ENCODE measurements around the gene GSN. TPM values are rescaled to one million over a fixed set of nuclear protein-coding genes. Genes with fewer than 3 reads are reported as not detected.

GSN gene
- total RNA-seq, 1 experiment from 2014 or later = 278 TPM

DNA sequence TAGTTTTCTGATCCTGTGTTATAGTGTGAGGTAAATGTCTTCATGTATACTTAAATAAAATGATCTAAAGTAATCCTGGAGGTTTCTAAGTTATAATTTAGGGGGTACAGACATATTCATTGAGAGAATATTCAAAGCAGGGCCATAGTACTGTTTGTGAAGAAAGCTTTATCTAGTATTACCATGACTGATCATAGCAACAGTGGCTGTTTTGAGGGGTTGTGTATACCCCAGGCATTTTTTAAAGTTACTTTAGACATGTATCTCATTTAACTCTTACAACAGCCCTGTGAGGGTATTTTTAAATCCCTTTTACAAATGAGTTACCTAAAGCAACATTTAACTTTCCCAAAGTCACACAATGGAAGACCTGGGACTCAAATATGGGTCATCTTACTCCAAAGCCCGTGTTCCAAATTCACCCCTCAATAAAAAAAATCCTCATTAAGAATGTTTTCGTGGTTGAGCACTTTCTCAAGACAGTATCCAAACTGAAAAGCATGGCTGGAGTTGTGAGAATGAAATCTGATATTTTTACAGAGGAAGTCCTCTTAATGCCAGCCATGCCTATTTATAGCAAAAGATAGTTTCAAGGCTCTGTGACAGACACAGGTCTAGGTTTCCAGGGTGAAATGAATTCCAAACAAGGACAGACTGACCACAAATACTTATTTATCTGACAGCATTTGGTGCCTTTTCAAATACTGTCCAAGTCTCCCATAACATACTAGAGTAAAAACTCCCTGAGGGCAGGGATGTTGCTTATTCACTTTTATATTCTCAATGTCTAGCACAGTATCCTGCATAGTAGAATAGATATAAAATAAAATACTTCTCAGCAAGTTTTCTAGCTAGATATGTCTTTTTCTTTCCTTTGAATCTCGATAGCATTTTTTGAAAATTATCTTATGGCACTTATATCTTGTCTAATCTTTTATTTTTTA, 91.7 kb downstream of the GSN start:
- intact Hi-C loops (cut with micrococcal nuclease; ENCODE audit: unreplicated experiment) = no loop called here
- no peak for ATAC-seq
- no TSS peak for BruUV-seq (replicated peaks)
- Histone ChIP-seq H3K4me3 (ENCODE audit: low read depth in 2 of 2, low read length in 2 of 2) (no peak overlapping the region), H3K36me3 (ENCODE audit: control insufficient read depth, insufficient read depth, low read length) (0 out of 2 replicates have a peak, but pooled peaks cover 2% of the 10 kb centered on the region), H3K9me3 (ENCODE audit: control insufficient read depth, insufficient read depth, low read depth, low read length) (no peaks in the 10 kb centered on the region), H3K4me1 (ENCODE audit: control insufficient read depth, insufficient read depth, low read length) (peaks cover 18% of the 10 kb centered on the region), H3K27ac (ENCODE audit: low read length) (peak overlapping the region; percentile 51; the same call in 1 of the 2 replicates), H3K27me3 (ENCODE audit: control insufficient read depth, insufficient read depth, low read length) (no peaks in the 10 kb centered on the region)
- POLR2A ChIA-PET = no interaction called here
- TF ChIP-seq, protein P1, sequence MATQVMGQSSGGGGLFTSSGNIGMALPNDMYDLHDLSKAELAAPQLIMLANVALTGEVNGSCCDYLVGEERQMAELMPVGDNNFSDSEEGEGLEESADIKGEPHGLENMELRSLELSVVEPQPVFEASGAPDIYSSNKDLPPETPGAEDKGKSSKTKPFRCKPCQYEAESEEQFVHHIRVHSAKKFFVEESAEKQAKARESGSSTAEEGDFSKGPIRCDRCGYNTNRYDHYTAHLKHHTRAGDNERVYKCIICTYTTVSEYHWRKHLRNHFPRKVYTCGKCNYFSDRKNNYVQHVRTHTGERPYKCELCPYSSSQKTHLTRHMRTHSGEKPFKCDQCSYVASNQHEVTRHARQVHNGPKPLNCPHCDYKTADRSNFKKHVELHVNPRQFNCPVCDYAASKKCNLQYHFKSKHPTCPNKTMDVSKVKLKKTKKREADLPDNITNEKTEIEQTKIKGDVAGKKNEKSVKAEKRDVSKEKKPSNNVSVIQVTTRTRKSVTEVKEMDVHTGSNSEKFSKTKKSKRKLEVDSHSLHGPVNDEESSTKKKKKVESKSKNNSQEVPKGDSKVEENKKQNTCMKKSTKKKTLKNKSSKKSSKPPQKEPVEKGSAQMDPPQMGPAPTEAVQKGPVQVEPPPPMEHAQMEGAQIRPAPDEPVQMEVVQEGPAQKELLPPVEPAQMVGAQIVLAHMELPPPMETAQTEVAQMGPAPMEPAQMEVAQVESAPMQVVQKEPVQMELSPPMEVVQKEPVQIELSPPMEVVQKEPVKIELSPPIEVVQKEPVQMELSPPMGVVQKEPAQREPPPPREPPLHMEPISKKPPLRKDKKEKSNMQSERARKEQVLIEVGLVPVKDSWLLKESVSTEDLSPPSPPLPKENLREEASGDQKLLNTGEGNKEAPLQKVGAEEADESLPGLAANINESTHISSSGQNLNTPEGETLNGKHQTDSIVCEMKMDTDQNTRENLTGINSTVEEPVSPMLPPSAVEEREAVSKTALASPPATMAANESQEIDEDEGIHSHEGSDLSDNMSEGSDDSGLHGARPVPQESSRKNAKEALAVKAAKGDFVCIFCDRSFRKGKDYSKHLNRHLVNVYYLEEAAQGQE (IDR thresholded peaks at IDR 0.05; ENCODE audit: insufficient read depth in 1 of 2, low read depth in 2 of 2, low read length in 1 of 2) = no peak
- no peak for TF ChIP-seq POLR2AphosphoS5 (IDR thresholded peaks at IDR 0.05; ENCODE audit: low read depth, low read length)
- TF ChIP-seq, protein P2, sequence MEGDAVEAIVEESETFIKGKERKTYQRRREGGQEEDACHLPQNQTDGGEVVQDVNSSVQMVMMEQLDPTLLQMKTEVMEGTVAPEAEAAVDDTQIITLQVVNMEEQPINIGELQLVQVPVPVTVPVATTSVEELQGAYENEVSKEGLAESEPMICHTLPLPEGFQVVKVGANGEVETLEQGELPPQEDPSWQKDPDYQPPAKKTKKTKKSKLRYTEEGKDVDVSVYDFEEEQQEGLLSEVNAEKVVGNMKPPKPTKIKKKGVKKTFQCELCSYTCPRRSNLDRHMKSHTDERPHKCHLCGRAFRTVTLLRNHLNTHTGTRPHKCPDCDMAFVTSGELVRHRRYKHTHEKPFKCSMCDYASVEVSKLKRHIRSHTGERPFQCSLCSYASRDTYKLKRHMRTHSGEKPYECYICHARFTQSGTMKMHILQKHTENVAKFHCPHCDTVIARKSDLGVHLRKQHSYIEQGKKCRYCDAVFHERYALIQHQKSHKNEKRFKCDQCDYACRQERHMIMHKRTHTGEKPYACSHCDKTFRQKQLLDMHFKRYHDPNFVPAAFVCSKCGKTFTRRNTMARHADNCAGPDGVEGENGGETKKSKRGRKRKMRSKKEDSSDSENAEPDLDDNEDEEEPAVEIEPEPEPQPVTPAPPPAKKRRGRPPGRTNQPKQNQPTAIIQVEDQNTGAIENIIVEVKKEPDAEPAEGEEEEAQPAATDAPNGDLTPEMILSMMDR (IDR thresholded peaks at IDR 0.05) = no peak
- no peak for TF ChIP-seq TCF7L2 (IDR thresholded peaks at IDR 0.05; ENCODE audit: low read depth, low read length)
- TF ChIP-seq SIN3A (IDR thresholded peaks at IDR 0.05; ENCODE audit: borderline replicate concordance, insufficient read depth, low read depth, low read length) = no peak
- CTCF ChIA-PET = no interaction called here
- DNase-seq (ENCODE audit: low read depth, low spot score) = no peak
- in situ Hi-C loops (cut with HindIII; ENCODE audit: low pct_unique_long_range_greater_than_20kb, low sequenced_read_pairs) = no loop called here

DNA sequence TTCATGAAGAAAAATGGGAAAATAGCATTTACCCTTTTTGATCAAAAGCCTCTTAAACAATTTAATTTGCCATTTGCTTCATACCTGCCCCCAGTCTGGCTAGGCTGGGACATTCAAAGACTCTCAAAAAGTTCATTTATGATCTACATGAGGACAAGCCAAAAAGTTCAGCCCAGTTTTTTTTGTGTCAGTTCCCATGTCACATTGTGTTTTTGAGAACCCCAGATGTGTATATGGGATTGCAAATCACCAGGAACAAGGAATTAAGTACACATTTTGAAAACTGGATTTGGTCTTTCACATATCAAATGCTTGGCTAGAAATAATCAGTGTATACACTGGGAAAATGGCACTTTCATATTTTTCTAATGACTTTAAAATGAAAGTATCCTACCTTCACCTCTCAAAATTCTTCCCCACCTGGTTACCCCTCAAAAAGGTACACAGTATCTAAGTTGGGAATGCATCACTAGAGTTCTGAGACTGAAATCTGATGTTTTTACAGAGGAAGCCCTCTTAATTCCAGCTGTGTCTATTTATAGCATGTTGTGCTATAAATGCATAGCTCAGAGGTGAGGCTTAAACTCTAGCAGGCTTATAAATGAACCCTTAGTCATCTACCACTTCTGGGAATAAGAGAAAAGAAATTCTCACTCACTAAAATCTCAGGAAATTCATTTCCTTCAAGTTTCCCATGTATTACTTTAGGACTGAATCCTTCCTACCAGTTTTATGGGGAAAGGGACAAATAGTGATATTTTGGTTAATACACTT, 92.8 kb downstream of the GSN start:
- Histone ChIP-seq H3K27ac (ENCODE audit: low read length) (peak overlapping the region; percentile 23; the same call in 1 of the 2 replicates), H3K36me3 (ENCODE audit: control insufficient read depth, insufficient read depth, low read length) (no peaks in the 10 kb centered on the region), H3K27me3 (ENCODE audit: control insufficient read depth, insufficient read depth, low read length) (no peaks in the 10 kb centered on the region), H3K4me1 (ENCODE audit: control insufficient read depth, insufficient read depth, low read length) (peaks cover 20% of the 10 kb centered on the region), H3K4me3 (ENCODE audit: low read depth in 2 of 2, low read length in 2 of 2) (no peak overlapping the region), H3K9me3 (ENCODE audit: control insufficient read depth, insufficient read depth, low read depth, low read length) (no peaks in the 10 kb centered on the region)
- no TSS peak for BruUV-seq (replicated peaks)
- ChIA-PET CTCF (no interaction called here), POLR2A (interaction anchor here (0.7 kb wide), 1 partner anchor 17 kb away, joined by 13 read pairs; no protein-coding TSS in a partner anchor)
- DNase-seq (ENCODE audit: low read depth, low spot score) (no peak), ATAC-seq (no peak)
- intact Hi-C loops (cut with micrococcal nuclease; ENCODE audit: unreplicated experiment) (no loop called here), in situ Hi-C loops (cut with HindIII; ENCODE audit: low pct_unique_long_range_greater_than_20kb, low sequenced_read_pairs) (no loop called here)
- TF ChIP-seq, protein P2 (IDR thresholded peaks at IDR 0.05) = no peak
- TF ChIP-seq SIN3A (IDR thresholded peaks at IDR 0.05; ENCODE audit: borderline replicate concordance, insufficient read depth, low read depth, low read length) (no peak), TCF7L2 (IDR thresholded peaks at IDR 0.05; ENCODE audit: low read depth, low read length) (no peak), POLR2AphosphoS5 (IDR thresholded peaks at IDR 0.05; ENCODE audit: low read depth, low read length) (no peak)
- TF ChIP-seq, protein P1 (IDR thresholded peaks at IDR 0.05; ENCODE audit: insufficient read depth in 1 of 2, low read depth in 2 of 2, low read length in 1 of 2) = no peak
